ENCODE measurements around the gene KLHL40.
A peak's percentile ranks its signal among the peaks of the same experiment; 100 is the strongest.

KLHL40 gene, protein sequence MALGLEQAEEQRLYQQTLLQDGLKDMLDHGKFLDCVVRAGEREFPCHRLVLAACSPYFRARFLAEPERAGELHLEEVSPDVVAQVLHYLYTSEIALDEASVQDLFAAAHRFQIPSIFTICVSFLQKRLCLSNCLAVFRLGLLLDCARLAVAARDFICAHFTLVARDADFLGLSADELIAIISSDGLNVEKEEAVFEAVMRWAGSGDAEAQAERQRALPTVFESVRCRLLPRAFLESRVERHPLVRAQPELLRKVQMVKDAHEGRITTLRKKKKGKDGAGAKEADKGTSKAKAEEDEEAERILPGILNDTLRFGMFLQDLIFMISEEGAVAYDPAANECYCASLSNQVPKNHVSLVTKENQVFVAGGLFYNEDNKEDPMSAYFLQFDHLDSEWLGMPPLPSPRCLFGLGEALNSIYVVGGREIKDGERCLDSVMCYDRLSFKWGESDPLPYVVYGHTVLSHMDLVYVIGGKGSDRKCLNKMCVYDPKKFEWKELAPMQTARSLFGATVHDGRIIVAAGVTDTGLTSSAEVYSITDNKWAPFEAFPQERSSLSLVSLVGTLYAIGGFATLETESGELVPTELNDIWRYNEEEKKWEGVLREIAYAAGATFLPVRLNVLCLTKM

DNA sequence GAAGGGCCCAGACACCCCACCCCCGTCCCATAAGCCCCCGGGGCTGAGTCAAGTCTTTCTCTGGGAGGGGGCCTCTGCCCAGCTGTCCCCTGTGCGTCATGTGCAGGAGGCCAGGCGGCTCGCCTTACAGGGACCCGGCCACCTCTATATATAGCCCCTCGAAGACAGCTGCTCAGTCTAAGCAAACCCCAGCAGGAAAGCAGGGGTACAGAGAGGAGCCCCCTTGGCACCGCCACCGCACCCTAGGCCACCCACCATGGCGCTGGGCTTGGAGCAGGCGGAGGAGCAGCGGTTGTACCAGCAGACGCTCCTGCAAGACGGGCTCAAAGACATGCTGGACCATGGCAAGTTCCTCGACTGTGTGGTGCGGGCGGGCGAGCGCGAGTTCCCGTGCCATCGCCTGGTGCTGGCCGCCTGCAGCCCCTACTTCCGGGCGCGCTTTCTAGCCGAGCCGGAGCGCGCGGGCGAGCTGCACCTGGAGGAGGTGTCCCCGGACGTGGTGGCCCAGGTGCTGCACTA is at the start of gene KLHL40:
KLHL40 (plus strand) TSS at position 175 of the 519 bp plus-strand sequence; CDS start at position 257, 82 bp downstream.
- FAIRE-seq: no peak
- no peak for DNase-seq (ENCODE audit: insufficient read length, low spot score)

DNA sequence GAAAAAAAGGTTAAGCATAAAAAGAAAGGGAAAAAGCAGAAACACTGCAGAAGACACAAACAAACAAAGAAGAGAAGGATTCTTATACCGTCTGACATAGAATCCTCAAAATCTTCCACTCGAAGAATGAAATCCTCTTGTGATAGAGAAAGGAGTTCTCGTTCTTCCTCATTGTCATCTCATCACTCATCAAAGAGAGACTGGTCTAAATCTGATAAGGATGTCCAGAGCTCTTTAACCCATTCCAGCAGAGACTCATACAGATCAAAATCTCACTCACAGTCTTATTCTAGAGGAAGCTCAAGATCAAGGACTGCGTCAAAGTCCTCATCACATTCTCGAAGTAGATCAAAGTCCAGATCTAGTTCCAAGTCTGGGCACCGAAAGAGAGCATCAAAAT is 48.3 kb upstream of the KLHL40 start:
- DNase-seq (ENCODE audit: insufficient read length, low spot score) (no peak), FAIRE-seq (no peak)

DNA sequence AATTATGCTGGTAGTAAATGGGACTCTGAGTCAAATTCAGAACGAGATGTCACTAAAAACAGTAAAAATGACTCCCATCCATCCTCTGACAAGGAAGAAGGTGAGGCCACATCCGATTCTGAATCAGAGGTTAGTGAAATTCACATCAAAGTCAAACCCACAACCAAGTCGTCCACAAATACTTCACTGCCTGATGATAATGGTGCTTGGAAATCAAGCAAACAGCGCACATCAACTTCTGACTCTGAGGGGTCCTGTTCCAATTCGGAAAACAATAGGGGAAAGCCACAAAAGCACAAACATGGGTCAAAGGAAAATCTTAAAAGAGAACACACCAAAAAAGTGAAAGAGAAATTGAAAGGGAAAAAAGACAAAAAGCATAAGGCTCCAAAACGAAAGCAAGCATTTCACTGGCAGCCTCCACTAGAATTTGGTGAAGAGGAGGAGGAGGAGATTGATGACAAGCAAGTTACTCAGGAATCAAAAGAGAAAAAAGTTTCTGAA is 46.9 kb upstream of the KLHL40 start:
- no peak for DNase-seq (ENCODE audit: insufficient read length, low spot score)
- no peak for FAIRE-seq

DNA sequence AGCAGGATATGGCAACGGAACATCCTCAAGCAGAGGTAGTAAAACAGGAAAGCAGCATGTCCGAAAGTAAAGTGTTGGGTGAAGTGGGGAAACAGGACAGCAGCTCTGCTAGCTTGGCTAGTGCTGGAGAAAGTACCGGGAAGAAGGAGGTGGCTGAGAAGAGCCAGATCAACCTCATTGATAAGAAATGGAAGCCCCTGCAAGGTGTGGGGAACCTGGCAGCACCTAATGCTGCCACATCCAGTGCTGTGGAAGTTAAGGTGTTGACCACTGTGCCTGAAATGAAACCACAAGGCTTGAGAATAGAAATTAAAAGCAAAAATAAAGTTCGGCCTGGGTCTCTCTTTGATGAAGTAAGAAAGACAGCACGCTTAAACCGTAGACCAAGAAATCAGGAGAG is 46.1 kb upstream of the KLHL40 start:
- no peak for FAIRE-seq
- DNase-seq (ENCODE audit: insufficient read length, low spot score): no peak

DNA sequence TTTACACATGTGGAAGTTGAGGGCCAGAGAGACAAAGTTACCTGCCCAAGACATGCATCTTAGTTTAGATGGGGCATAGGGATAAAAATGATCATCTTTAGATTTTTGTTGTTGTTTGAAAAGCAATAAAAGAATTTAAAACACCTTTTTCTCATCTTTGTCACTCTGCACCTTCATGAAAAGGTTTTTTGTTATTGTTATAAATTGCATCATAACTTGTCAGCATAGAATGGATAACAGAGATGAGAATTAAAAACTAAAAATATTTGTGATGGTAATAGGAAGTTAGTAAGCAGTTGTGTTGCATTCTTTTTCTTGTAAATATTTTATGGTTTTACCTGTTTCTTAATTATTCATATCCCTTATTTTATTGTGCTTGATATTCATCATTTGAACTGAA is 45.2 kb upstream of the KLHL40 start:
- FAIRE-seq (no peak), DNase-seq (ENCODE audit: insufficient read length, low spot score) (no peak)

DNA sequence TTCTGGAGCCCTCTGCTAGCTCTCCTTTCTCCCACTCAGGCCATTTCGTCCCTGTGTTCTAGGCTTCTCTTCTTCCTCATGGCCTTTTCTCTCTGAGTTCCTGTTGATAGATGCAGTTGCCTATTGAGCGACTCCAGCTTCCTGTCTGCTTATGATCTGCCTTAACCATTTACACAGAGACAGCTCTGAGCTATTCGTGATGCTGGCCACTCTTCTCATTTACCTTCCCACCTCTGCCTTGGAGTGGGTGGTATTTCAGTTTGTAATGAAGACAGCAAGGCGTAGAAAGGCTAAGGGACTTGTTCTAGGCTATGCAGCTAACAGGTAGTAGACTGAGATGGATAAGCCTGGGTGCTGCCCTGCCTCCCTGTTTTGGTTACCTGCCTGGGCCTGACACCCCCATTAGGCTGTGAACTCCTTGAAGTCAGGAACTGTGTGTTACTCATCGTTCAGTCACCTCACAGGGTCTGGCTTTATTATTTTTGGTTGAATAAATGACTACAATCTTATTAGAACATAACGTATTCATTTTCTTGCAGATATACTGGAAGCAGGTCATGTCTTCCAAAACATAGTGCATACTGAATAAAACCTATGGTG is 44.5 kb upstream of the KLHL40 start:
- DNase-seq (ENCODE audit: insufficient read length, low spot score): no peak
- FAIRE-seq: no peak

DNA sequence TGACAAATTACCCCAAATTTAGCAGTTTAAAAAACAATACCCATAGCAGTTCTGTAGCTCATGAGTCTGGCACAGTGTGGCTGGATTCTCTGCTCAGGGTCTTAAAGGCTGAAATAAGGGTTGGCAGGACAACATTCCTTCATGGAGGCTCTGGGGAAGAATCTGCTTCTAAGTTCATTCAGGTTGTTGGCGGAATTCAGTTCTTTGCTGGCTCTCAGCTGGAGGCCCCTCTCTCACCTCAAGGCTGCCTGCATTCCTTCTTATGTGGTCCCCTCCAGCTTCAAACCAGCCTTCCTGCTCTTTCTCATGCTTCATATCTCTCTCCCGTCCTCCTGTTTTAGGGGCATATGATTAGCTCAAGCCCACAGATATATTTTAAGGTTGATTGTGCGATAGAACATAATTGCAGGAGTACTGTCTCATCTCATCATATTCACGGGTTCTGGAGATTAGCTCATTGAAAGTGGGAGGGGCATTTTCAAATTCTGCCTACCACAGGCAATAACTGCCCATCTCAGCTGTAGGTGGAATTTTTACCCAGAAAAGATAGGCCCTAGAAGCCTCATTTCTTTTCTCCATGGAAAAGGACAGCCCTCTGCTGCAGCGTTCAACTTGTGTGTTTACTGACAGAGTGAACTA is 37.4 kb upstream of the KLHL40 start:
- FAIRE-seq (no peak), DNase-seq (ENCODE audit: insufficient read length, low spot score) (no peak)

DNA sequence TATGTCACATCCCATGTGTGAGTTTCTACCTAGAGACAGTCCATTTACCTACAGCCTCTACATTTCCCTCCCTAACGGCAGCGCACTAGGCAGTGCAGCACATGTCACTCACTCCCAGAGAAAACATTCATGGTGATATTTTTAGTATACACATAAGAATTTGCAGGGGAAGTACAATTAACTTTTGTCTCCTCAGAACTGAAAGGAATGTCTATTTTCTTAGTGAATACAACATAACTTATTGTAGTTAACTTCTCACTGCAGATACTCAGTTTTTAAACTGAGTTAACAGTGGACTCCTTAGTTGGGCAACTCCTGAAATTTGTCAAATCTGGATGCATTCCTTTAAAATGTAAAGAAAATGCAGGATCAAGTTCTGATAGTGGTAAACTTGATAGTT is 36.3 kb upstream of the KLHL40 start:
- FAIRE-seq: no peak
- DNase-seq (ENCODE audit: insufficient read length, low spot score): no peak

DNA sequence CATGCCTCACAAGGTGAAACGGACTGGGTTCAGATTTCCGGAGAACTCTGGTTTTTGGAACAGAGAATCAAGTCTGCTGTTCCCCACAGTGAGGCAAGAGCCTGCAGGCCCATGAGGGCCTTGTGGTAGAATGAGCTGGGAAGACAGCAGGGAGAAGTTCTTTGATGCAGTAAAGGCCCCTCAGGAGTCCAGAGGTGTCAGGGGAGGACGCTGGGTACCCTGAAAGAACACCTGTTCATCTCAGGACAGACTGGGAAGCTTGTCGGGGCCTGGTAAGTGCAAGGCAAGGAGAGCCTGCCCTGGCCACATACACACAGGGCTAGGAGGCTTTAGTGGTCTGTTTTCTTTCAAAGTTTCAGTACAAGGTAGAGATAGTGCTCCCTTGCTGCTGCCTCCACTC is 35.6 kb upstream of the KLHL40 start:
- no peak for FAIRE-seq
- DNase-seq (ENCODE audit: insufficient read length, low spot score): no peak

DNA sequence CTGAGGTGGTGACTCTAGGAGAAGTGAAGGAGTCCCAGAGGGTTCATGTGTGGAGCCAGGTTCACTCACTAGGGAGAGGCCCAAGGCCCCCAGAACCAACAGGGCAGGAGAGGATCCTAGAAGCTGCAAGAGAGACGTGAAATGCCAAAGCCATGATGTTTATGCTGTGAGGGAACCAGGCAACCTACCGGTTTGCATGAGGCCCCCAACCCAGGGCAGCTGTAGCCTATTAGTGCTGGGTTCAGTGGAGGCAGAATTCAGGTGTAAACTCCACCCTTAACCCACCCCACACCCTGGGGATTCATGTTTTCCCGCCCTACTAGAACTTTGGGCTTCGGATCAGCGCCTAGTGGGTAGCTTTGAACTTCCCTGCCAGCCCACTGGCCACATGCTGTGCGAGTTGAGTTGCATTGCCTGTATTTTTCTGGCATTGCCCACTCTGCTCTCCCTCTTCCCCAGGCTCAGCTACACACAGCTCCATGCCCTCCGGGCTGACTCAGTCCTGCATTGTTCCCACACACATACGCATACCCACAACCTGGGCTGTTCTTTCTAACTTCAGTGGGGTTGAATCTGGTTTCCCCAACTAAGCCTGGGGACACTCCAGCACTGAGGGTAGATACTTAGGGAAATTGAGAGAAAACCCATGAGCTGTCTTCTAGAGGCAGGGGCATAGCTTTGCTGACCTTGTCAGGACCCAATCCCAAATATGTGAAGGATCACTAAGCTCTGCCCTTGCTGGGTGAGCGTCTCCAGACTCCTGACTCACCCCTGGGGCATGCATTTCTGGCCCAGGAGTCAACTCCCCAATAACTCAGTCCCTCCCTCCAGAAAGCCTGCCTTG is 33.9 kb upstream of the KLHL40 start:
- FAIRE-seq (no peak), DNase-seq (ENCODE audit: insufficient read length, low spot score) (no peak)

DNA sequence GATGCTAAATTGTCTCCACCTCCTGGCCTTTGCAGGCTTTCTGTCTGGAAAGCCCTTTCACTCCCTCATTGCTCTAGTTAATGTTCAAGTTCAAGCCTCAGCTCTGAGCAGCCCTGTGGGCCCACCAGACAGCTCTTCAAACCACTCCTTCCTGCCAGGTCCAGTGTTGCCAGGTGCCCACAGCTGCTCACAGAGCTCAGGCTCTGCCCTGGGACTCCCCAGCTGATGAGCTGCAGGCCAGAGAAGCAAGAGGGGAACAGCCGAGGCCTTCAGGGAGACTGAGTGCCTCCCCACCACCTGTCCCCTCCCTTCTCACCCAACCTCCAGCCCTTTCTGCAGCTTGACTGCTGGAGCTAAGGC is 33.1 kb upstream of the KLHL40 start:
- FAIRE-seq: no peak
- DNase-seq (ENCODE audit: insufficient read length, low spot score): no peak

DNA sequence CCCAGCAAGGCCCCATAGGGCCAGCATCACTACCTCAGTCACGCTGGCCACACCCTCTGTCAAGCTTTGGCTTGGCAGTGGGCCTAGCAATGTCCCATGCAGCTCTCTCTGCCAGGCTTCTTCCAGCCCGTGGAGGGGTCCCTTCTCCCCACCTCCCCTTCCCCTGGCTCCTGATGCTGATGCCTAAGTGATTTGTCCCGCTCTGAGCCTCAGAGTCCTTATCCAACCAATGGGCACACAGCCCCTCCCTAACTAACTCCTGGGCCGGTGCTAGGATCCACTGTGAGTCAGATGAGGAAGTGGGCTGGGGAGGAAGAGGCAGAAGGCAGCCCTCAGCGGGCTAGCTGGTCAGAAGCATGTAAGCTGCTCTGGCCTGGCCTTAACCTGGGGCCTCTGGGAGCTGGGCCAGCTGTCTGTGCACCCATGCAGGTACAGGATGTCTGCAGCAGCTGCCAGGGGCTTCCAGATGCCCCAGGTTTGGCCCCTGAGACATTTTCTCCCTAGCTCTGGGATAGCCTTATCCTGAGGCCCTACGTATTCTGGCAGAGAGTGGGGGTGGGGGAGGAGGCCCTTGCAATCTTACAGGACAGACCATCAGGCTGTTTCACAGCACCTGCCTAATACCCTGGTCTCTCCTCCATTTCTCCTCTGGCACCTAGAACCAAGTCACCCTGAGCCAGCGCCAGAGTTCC is 32.6 kb upstream of the KLHL40 start:
- peak; percentile 49 for FAIRE-seq
- no peak for DNase-seq (ENCODE audit: insufficient read length, low spot score)

DNA sequence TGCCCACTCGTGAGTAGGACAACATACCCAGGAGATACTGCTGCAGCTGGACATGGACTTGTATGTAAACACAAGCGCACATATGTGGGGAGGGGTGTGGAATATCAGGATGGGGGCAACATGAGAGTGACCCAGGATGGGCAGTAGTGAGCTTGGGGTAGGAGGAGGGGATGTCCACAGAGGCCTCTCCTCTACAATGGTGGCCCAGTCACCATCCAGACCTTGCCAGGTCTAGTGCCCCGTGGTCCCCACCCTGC is 32.1 kb upstream of the KLHL40 start:
- DNase-seq (ENCODE audit: insufficient read length, low spot score) (no peak), FAIRE-seq (peak; percentile 49)

DNA sequence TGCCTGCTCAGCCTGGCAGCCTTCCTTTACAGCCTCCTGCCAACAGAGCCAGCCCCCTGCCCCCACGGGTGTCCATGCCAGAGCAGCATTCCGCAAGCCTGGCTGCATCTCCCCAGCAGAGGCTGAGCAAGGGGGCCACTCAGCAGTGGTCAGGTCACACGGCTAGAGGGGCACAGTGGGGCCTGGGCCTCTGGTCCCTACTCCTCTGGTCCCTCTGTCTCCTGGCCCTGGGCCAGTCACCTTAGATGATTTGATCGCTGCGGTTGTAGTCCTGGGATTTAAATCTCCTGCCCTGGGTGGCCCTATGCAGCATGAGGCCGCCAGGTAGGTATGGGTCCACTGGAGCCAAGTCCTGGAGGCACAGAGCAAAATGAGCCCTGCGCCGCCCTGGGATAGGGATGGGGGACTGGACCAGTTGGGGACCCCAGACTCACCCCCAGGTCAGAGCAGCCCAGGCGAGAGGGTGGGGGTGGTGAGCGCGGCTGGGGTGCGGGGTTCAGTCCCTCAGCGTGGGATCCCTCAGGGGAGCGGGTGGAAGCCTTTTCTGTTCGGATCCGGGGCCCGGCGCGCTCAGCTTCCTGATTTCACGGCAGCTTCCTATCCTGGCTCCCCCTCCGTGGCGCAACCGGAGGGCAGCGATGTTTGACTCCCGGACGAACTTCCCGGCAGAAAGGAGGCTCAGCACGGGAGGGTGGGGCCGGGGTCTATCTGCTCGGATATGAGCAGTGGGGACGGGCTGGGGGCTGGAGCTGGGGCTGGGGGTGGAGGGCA is 31.6 kb upstream of the KLHL40 start, which contains the start of gene ZBTB47:
ZBTB47 (plus strand) TSS at position 138 of the 771 bp plus-strand sequence. CDS start 4,659 bp downstream, outside the sequence.
- DNase-seq (ENCODE audit: insufficient read length, low spot score) (no peak), FAIRE-seq (peak; percentile 42)

DNA sequence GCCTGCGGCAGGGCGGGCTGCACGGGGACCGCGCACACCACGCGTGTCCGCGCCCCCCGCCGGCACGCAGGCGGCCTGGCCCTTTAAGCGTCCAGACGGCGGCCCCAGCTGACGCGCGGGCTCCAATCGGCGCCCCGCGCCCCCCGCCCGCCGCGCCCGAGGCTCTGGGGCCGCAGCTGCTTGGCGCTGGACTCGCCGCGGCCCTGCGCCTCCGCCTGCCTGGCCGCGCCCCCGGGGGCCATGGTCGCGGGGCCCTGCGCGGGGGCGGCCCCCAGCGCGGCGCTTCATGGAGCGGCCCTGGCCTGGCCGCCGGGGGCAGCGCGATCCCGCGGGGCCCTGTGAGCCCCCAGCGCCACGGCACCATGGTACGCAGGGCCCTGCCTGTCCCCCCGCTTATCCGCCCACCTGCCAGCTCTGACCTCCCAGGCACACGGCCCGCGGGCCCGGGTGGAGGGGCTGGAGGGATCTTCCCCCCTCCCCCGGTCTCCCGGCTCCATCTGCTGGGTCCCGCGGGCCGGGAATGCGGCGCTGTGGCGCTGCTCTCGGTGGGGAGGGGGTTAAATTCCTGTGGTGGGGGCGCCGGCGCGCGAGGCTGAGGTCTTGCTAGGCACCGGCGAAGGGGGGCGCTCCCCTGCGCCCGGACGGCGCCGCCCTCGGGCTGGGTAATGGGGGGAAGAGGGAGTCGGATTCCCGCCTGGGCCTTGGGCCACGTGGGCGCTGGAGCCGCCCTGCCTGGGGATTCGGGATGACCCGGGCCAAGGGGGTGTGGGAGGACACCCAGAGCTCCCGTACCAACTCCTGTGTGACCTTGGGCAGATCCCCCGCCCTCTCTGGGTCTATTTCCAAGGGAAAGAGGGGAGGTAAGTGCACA is 30.8 kb upstream of the KLHL40 start:
- DNase-seq (ENCODE audit: insufficient read length, low spot score): no peak
- FAIRE-seq: peak; percentile 59

DNA sequence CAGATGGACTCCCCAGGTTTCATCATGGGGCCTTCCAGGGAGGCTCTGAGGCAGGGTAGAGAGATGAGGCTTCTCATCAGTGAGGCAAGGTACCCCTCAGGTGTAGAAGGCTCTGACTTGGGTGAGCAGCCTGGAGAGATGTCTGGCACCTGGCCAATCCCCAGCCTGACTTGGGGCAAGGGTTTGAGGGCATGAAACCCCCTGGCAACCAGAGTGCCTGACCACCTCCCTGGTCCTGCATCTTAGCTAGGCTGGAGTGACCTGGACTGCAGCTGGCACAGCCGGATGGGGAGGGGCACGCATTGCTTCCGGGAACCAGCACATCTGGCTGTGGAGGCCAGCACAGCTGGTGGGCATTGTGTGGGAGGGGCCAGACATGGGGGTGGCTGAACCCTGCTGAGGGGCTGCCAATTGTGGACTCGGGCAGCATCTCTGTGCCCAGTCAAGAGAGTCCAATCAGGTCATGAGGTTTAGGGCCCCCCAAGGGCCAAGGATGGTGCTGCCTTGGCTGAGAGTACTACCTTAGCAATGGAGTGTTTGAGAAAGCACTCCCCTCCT is 29.9 kb upstream of the KLHL40 start:
- FAIRE-seq (no peak), DNase-seq (ENCODE audit: insufficient read length, low spot score) (no peak)

DNA sequence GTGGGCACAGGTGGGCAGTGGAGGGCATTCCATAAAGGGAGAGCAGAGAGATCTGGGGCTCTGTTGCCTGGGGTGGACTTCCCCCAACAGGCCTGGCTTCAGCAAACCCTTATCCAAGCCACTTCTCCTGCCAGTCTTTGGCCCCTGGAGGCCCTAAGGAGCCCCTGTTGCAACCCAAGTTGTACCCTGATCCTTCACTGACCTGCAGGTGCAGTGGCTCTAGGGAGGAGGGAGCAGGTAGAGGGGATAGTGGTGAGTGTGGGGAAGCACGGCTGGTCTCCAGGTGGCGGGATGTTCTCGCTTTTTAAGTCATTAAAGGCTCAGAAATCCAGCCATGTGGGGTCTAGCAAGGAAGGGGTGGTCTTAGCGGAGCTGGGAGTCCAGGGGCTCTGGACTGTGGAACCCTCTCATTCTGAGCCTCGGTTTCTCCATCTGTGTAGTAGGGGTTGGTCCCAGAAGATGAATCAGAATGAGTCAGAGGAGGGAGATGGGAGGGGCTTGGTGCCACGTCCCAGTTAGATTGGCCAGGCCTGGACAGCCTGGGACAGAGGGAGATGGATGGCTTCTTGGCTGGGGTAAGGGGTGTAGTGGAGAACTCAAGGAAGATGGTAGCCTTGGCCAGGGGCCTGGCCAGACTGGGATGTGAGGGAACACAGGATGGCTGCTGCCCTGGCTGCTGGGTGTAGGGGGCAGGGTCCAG is 29.2 kb upstream of the KLHL40 start:
- DNase-seq (ENCODE audit: insufficient read length, low spot score): no peak
- FAIRE-seq: no peak
